T-cell (primary cell): Measurements from ENCODE around the gene KCNG1. TPM values are rescaled to one million over a fixed set of nuclear protein-coding genes. Genes with fewer than 3 reads are reported as not detected.
"Not testable (repeated sequence)": the region's sequence is repeated elsewhere in the genome, so short reads cannot be mapped to it uniquely, and the experiment has no call there.

Experiments used
- ATAC-seq, 4 experiments: fragments of 200-7000 bp in 3 of 4; fragments of 150-1000 bp in 1 of 4; cut with Tn5 transposase; replicated peaks in 1 of 4; 1 replicate in 3 of 4; 2 replicates in 1 of 4; pipeline ENCODE4 v1.10.0; 2021; ENCODE audit warnings: moderate library complexity in 3 of 4, mild to moderate bottlenecking in 2 of 4, moderate number of reproducible peaks in 1 of 4
- CTCF ChIA-PET, 2 donors: fragments of 300-600 bp; sonication (Branson Sonifier 250); formaldehyde crosslinking; loops; one replicate each; lab custom pipeline; 2022; ENCODE audit warnings: antibody characterized with exemption in 2 of 2; lab: Charles Lee
- POLR2A ChIA-PET, 2 donors: fragments of 300-600 bp; sonication (Branson Sonifier 250); formaldehyde crosslinking; loops; one replicate each; lab custom pipeline; 2022; ENCODE audit warnings: antibody characterized with exemption in 2 of 2; lab: Charles Lee
- DNase-seq, 35 experiments: peaks; one replicate each; pipeline versions ENCODE4 v3.0.0 to v3.0.0-alpha.2; 2013 to 2023
- H3K27ac ChIP-seq: one replicate; pipeline ENCODE4 v1.5.1; 2013; ENCODE audit warnings: low read length
- H3K27me3 ChIP-seq, 2 experiments: replicated peaks in 1 of 2; 1 replicate in 1 of 2; 2 replicates in 1 of 2; pipeline versions ENCODE4 v1.6.1 to v1.7.0; 2013; ENCODE audit warnings: low read length in 1 of 2, mixed read lengths in 1 of 2; ENCODE audit not compliant: control insufficient read depth in 2 of 2, insufficient read depth in 2 of 2; ENCODE audit errors: extremely low read depth in 1 of 2
- H3K36me3 ChIP-seq, 2 donors: 1 replicate in 1 of 2; 2 replicates in 1 of 2; pipeline versions ENCODE4 v1.6.1 to v1.7.0; 2013; ENCODE audit warnings: low read length in 1 of 2; ENCODE audit not compliant: control insufficient read depth in 2 of 2, insufficient read depth in 1 of 2; ENCODE audit errors: extremely low read depth in 1 of 2
- H3K4me1 ChIP-seq, 2 experiments: 1 replicate in 1 of 2; 2 replicates in 1 of 2; pipeline versions ENCODE4 v1.6.1 to v1.7.0; 2013; ENCODE audit warnings: low read length in 2 of 2, mixed read lengths in 1 of 2; ENCODE audit not compliant: insufficient read depth in 2 of 2, control insufficient read depth in 1 of 2; ENCODE audit errors: extremely low read depth in 1 of 2
- H3K4me3 ChIP-seq, 2 donors: 1 replicate in 1 of 2; 2 replicates in 1 of 2; pipeline versions ENCODE4 v1.5.1 to v1.7.0; 2013; ENCODE audit warnings: mild to moderate bottlenecking in 2 of 2, low read length in 1 of 2, moderate library complexity in 1 of 2; ENCODE audit not compliant: control insufficient read depth in 1 of 2; ENCODE audit errors: extremely low read depth in 1 of 2
- H3K9me3 ChIP-seq: 2 replicates; pipeline ENCODE4 v1.7.0; 2013
- H3K27ac Mint-ChIP-seq, 2 donors: one replicate each; pipeline ENCODE4 v1.8.0; 2020 to 2021; ENCODE audit warnings: mild to moderate bottlenecking in 2 of 2, mixed read lengths in 2 of 2
- H3K27me3 Mint-ChIP-seq, 2 donors: one replicate each; pipeline ENCODE4 v1.8.0; 2021 to 2022; ENCODE audit warnings: mixed read lengths in 2 of 2
- H3K36me3 Mint-ChIP-seq: one replicate; pipeline ENCODE4 v1.8.0; 2021; ENCODE audit warnings: mixed read lengths
- H3K4me1 Mint-ChIP-seq, 3 donors: one replicate each; pipeline ENCODE4 v1.8.0; 2020 to 2022; ENCODE audit warnings: mixed read lengths in 3 of 3, mild to moderate bottlenecking in 1 of 3
- H3K4me3 Mint-ChIP-seq, 3 donors: one replicate each; pipeline ENCODE4 v1.8.0; 2020 to 2022; ENCODE audit warnings: mild to moderate bottlenecking in 3 of 3, mixed read lengths in 3 of 3, moderate library complexity in 3 of 3
- H3K9me3 Mint-ChIP-seq, 3 donors: one replicate each; pipeline ENCODE4 v1.8.0; 2020 to 2022; ENCODE audit warnings: mixed read lengths in 3 of 3
- WGBS: methylation state at CpG from one replicate; pipeline ENCODE4 v1.1.5; 2013; ENCODE audit warnings: missing lambda C conversion rate; ENCODE audit not compliant: insufficient coverage; 5-methylcytosine and 5-hydroxymethylcytosine counted together
- total RNA-seq, 35 experiments: library from RNA in 6 of 35; stranded (reverse) in 6 of 35; fragments of 120-200 nt in 1 of 35; gene quantifications; one replicate each; pipeline versions ENCODE4 v1.2.1 to v1.2.4 and lab custom pipeline; 2013 to 2026

KCNG1 gene
- total RNA-seq, 5 donors from 2014 or later (not counting 1 experiment from before 2014, with no cell fraction given) = 0.35 to 0.82 (median 0.82) TPM; not detected in 2

DNA sequence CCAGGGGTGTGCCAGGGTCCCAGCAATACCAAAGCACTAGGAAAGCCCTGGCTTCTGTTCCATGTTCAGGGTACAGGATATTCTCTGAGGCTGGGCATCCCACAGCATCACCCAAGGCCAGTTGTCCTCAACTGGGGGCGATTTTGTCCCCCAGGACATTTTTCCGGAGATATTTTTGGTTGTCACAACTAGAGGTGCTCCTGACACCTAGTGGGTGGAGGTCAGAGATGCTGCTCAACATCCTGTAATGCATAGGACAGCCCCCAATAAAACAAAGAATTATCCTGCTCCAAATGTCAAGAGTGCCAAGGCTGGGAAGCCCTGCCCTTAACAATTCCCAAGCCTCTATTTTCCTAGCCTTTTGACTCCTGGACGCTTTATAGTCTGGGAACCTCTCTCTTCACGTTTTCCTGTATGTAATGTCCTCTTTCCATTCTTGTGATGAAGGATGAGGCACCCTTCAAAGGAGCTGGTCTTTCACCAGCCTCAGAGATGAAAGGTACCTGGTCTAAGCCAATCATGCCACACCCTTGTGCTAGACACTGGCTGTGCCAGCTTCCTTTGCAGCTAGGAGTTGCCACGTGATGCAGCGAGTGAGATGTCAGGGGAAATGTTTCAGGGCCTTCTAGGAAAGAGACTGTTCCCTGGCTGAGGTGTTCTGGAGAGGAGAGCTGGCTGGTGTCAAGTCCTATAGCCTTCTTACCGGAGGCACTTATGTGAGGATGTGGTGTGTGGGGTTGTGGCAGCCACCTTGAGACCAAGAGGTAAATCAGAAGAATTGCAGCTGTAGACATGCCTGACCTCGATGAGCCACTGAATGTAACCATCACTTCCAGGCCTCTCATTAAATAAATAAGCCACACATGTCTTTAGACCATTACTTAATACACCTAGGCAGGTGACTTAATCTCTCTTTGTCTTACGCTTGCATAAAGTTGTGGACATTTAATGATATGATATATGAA, 23.4 kb upstream of the KCNG1 start:
- Histone ChIP-seq H3K4me3 (no peak overlapping the region), H3K27ac (no peak overlapping the region), H3K9me3 (no peaks in the 10 kb centered on the region), H3K36me3 (no peaks in the 10 kb centered on the region), H3K27me3 (peaks cover 0 to 13% of the 10 kb centered on the region in 2 experiments), H3K4me1 (no peaks in the 10 kb centered on the region)
- no peaks in the 10 kb centered on the region for H3K4me1 Mint-ChIP-seq
- H3K9me3 Mint-ChIP-seq = peaks cover 0 to 6% (median 0%) of the 10 kb centered on the region in 3 donors
- DNase-seq (no peak), ATAC-seq (no peak)
- H3K27me3 Mint-ChIP-seq = peaks cover 24 to 30% of the 10 kb centered on the region in 2 donors
- ChIA-PET POLR2A (no interaction called here), CTCF (no interaction called here)
- no peak overlapping the region for H3K4me3 Mint-ChIP-seq
- 67% methylated on average over 4 of the region's 9 CpGs for WGBS
- H3K27ac Mint-ChIP-seq = no peak overlapping the region
- no peaks in the 10 kb centered on the region for H3K36me3 Mint-ChIP-seq

DNA sequence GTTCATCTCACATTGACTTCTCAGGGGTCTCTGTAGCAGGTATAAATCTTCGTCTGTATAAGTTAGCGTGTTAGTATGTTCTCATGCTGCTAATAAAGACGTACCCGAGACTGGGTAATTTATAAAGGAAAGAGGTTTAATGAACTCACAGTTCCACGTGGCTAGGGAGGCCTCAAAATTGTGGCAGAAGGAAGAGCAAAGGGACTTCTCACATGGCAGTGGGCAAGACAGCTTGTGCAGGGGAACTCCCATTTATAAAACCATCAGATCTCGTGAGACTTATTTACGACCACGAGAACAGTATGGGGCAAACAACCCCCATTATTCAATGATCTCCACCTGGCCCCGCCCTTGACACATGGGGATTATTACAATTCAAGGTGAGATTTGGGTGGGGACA, 22.6 kb upstream of the KCNG1 start:
- H3K4me3 ChIP-seq, H3K4me1 Mint-ChIP-seq, H3K36me3 Mint-ChIP-seq, ATAC-seq, POLR2A ChIA-PET, H3K4me3 Mint-ChIP-seq, H3K27ac Mint-ChIP-seq, H3K9me3 ChIP-seq, DNase-seq, H3K4me1 ChIP-seq, H3K9me3 Mint-ChIP-seq, CTCF ChIA-PET, H3K36me3 ChIP-seq, H3K27ac ChIP-seq: not testable (repeated sequence)
- WGBS = 89% methylated on average over 5 of the region's 9 CpGs
- peaks cover 0 to 16% of the 10 kb centered on the region in 2 experiments for H3K27me3 ChIP-seq
- peaks cover 16 to 22% of the 10 kb centered on the region in 2 donors for H3K27me3 Mint-ChIP-seq

DNA sequence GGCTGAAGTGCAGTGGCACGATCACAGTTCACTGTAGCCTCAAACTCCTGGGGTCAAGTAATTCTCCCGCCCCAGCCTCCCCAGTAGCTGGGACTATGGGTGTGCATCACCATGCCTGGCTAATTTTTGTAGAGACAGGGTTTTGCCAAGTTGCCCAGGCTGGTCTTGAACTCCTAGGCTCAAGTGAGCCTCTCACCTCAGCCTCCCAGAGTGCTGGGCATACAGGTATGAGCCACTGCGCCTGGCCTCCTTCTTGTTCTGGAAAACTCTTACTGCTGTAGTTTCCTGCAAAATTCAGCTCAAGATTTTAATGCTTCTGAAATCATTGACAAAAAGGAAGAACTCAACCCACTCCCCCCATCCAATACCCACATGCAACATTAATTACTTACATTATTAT, 21.9 kb upstream of the KCNG1 start:
- no peaks in the 10 kb centered on the region for H3K4me1 ChIP-seq
- no peak overlapping the region for H3K4me3 Mint-ChIP-seq
- peaks cover 0 to 17% of the 10 kb centered on the region in 2 experiments for H3K27me3 ChIP-seq
- H3K9me3 Mint-ChIP-seq = peaks cover 0 to 6% (median 0%) of the 10 kb centered on the region in 3 donors
- ChIA-PET CTCF (no interaction called here), POLR2A (no interaction called here)
- H3K27ac ChIP-seq = no peak overlapping the region
- H3K27me3 Mint-ChIP-seq = peaks cover 9 to 15% of the 10 kb centered on the region in 2 donors
- H3K4me1 Mint-ChIP-seq = no peaks in the 10 kb centered on the region
- H3K36me3 ChIP-seq = no peaks in the 10 kb centered on the region
- H3K27ac Mint-ChIP-seq = no peak overlapping the region
- H3K36me3 Mint-ChIP-seq = no peaks in the 10 kb centered on the region
- ATAC-seq (no peak), DNase-seq (no peak)
- no peak overlapping the region for H3K4me3 ChIP-seq
- 86% methylated on average over 3 of the region's 3 CpGs for WGBS
- no peaks in the 10 kb centered on the region for H3K9me3 ChIP-seq

DNA sequence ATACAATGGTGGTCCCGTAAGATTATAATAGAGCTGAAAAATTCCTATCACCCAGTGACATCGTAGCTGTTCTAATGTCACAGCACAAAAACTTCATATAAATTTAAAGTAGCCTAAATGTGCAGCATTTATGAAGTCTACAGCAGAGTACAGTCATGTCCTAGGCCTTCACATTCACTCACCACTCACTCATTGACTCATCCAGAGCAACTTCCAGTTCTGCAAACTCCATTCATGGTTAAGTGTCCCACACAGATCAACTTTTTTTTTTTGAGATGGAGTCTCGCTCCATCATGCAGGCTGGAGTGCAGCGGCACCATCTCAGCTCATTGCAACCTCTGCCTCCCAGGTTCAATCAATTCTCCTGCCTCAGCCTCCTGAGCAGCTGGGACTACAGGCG, 20.9 kb upstream of the KCNG1 start:
- 82% methylated on average over 2 of the region's 5 CpGs for WGBS
- Mint-ChIP-seq H3K4me3 (no peak overlapping the region), H3K9me3 (peaks cover 0 to 6% (median 0%) of the 10 kb centered on the region in 3 donors), H3K4me1 (no peaks in the 10 kb centered on the region), H3K27ac (no peak overlapping the region), H3K27me3 (peaks cover 6 to 8% of the 10 kb centered on the region in 2 donors), H3K36me3 (no peaks in the 10 kb centered on the region)
- Histone ChIP-seq H3K4me1 (no peaks in the 10 kb centered on the region), H3K36me3 (no peaks in the 10 kb centered on the region), H3K9me3 (no peaks in the 10 kb centered on the region), H3K4me3 (no peak overlapping the region), H3K27me3 (peaks cover 0 to 17% of the 10 kb centered on the region in 2 experiments), H3K27ac (no peak overlapping the region)
- no peak for DNase-seq
- POLR2A ChIA-PET = no interaction called here
- CTCF ChIA-PET = interaction anchor here in 1 of 2 donors (0.7 kb wide), 1 partner anchor 1097 kb away, joined by 4 read pairs; no protein-coding TSS in a partner anchor
- no peak for ATAC-seq

DNA sequence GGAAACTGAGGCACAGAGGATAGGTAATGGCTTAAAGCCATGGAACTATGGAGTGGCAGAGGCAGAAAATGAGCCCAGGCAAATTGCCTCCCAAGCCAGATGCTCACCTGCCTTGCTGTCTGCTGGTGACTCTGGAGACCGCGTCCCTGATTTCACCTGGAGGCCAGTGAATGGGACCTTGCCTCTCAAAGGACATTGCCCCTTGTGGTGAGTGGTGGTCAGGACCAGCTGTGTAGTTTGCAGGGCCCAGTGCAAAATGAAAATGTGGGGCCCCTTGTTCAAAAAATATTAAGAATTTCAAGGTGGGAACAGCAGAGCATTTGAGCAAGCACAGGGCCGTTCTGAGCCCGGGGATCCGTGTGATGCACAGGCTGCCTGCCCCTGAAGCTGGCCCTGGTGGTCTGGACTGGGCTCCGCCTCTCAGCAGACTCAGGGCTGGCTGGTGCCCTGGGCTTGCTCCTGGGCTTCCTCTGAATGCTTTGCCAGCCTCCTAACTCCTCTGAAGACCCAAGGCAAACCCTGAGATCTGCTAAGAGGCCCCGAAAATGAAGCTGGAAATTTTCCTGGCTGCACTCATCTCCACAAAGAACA, 19.8 kb upstream of the KCNG1 start:
- no peaks in the 10 kb centered on the region for H3K4me1 Mint-ChIP-seq
- Histone ChIP-seq H3K4me3 (no peak overlapping the region), H3K27me3 (peaks cover 0 to 20% of the 10 kb centered on the region in 2 experiments), H3K4me1 (no peaks in the 10 kb centered on the region), H3K27ac (no peak overlapping the region), H3K36me3 (no peaks in the 10 kb centered on the region), H3K9me3 (no peaks in the 10 kb centered on the region)
- H3K9me3 Mint-ChIP-seq = peaks cover 0 to 6% (median 0%) of the 10 kb centered on the region in 3 donors
- WGBS = 74% methylated on average over 7 of the region's 7 CpGs
- no peak overlapping the region for H3K27ac Mint-ChIP-seq
- ChIA-PET POLR2A (no interaction called here), CTCF (interaction anchor here in 1 of 2 donors (0.5 kb wide), 1 partner anchor 996 kb away, joined by 5 read pairs; no protein-coding TSS in a partner anchor)
- no peaks in the 10 kb centered on the region for H3K36me3 Mint-ChIP-seq
- no peak for DNase-seq
- no peak for ATAC-seq
- no peak overlapping the region for H3K4me3 Mint-ChIP-seq
- H3K27me3 Mint-ChIP-seq = peaks cover 6 to 8% of the 10 kb centered on the region in 2 donors

DNA sequence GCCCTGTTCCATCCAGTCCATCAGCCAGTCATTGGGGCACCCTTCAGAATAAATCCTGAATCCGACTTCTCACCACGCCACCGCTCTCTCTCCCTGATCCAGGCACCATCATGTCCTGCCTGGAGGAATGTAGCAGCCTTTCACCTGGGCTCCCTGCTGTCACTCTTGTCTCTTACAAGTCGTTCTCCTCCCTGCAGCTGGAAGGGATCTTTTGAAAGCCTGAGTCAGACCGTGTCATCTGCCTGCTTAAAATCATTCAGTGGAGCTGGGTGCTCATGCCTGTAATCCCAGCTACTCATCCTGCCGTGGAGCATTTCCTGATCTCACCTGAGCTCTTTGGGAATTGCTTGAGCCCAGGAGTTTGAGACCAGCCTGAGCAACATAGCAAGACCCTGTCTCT, 19.2 kb upstream of the KCNG1 start:
- WGBS = 59% methylated on average over 6 of the region's 6 CpGs
- DNase-seq (no peak), ATAC-seq (no peak)
- H3K36me3 ChIP-seq = no peaks in the 10 kb centered on the region
- Mint-ChIP-seq H3K4me3 (no peak overlapping the region), H3K9me3 (peaks cover 0 to 6% (median 0%) of the 10 kb centered on the region in 3 donors), H3K36me3 (no peaks in the 10 kb centered on the region), H3K27me3 (peaks cover 6 to 8% of the 10 kb centered on the region in 2 donors), H3K27ac (no peak overlapping the region), H3K4me1 (no peaks in the 10 kb centered on the region)
- H3K9me3 ChIP-seq = no peaks in the 10 kb centered on the region
- no peaks in the 10 kb centered on the region for H3K4me1 ChIP-seq
- CTCF ChIA-PET = no interaction called here
- peaks cover 0 to 24% of the 10 kb centered on the region in 2 experiments for H3K27me3 ChIP-seq
- no peak overlapping the region for H3K4me3 ChIP-seq
- no peak overlapping the region for H3K27ac ChIP-seq
- POLR2A ChIA-PET = no interaction called here
